Stimulated activated CD4-positive, alpha-beta T cell treated with anti-CD3 and anti-CD28 coated beads, Interleukin-4, amount 100 ng/mL, for 1 hour (primary cell): ENCODE results near the gene PAH.

Experiments
- DNase-seq: peaks from one replicate; pipeline ENCODE4 v3.0.0-alpha.2; 2020

PAH gene

GRCh38 chr12:102950107-102950949, 33.3 kb upstream of the PAH start:
- DNase-seq, result no peak

GRCh38 chr12:102948941-102949352, 31.9 kb upstream of the PAH start:
- DNase-seq, result peak; percentile 60

- DNase-seq, result no peak
These were observed 29.0 kb upstream of the PAH start for GRCh38 chr12:102946042-102946441.

GRCh38 chr12:102939670-102940222, 22.7 kb upstream of the PAH start:
- no peak for DNase-seq

GRCh38 chr12:102939059-102939458, 22.0 kb upstream of the PAH start:
- DNase-seq, result no peak

- DNase-seq, result no peak
These were observed 16.1 kb upstream of the PAH start for GRCh38 chr12:102933168-102933567.

- no peak for DNase-seq
These were observed 10.2 kb upstream of the PAH start for GRCh38 chr12:102927220-102927619.

- DNase-seq, result no peak
These were observed 4.2 kb upstream of the PAH start for GRCh38 chr12:102921240-102921639.

- no peak for DNase-seq
These were observed 3.2 kb upstream of the PAH start for GRCh38 chr12:102920271-102920670.

GRCh38 chr12:102918840-102919239, 1.8 kb upstream of the PAH start:
- no peak for DNase-seq

- DNase-seq, result no peak
These were observed 605 bp downstream of the PAH start for GRCh38 chr12:102916252-102917025.

GRCh38 chr12:102913453-102914226, 3.4 kb downstream of the PAH start:
- no peak for DNase-seq

GRCh38 chr12:102912258-102912657, 4.8 kb downstream of the PAH start:
- DNase-seq, result no peak

- DNase-seq, result no peak
These were observed 5.7 kb downstream of the PAH start for GRCh38 chr12:102911320-102911719.

- DNase-seq, result no peak
These were observed 6.3 kb downstream of the PAH start for GRCh38 chr12:102910792-102911191.

- DNase-seq, result no peak
These were observed 6.9 kb downstream of the PAH start for GRCh38 chr12:102910137-102910536.

- no peak for DNase-seq
These were observed 9.1 kb downstream of the PAH start for GRCh38 chr12:102907918-102908317.

GRCh38 chr12:102905229-102905628, 11.8 kb downstream of the PAH start:
- no peak for DNase-seq

GRCh38 chr12:102903337-102904007, 13.6 kb downstream of the PAH start:
- DNase-seq, result no peak

GRCh38 chr12:102902093-102902492, 15.0 kb downstream of the PAH start:
- no peak for DNase-seq

- DNase-seq, result no peak
These were observed 16.7 kb downstream of the PAH start for GRCh38 chr12:102900389-102900788.

GRCh38 chr12:102896067-102896466, 21.0 kb downstream of the PAH start:
- DNase-seq, result no peak

- DNase-seq, result no peak
These were observed 25.3 kb downstream of the PAH start for GRCh38 chr12:102891756-102892155.
